ENCODE results near the gene MRPL36. TPM values are rescaled to one million over a fixed set of nuclear protein-coding genes. Genes with fewer than 3 reads are reported as not detected.
A peak's percentile ranks its signal among the peaks of the same experiment; 100 is the strongest.
"Not testable (repeated sequence)": the region's sequence is repeated elsewhere in the genome, so short reads cannot be mapped to it uniquely, and the experiment has no call there.

The MRPL36 gene
- total RNA-seq (2014; rRNA removed; shearing (Covaris generic)), result 49.4 and 83.8 TPM in 2 replicates

DNA sequence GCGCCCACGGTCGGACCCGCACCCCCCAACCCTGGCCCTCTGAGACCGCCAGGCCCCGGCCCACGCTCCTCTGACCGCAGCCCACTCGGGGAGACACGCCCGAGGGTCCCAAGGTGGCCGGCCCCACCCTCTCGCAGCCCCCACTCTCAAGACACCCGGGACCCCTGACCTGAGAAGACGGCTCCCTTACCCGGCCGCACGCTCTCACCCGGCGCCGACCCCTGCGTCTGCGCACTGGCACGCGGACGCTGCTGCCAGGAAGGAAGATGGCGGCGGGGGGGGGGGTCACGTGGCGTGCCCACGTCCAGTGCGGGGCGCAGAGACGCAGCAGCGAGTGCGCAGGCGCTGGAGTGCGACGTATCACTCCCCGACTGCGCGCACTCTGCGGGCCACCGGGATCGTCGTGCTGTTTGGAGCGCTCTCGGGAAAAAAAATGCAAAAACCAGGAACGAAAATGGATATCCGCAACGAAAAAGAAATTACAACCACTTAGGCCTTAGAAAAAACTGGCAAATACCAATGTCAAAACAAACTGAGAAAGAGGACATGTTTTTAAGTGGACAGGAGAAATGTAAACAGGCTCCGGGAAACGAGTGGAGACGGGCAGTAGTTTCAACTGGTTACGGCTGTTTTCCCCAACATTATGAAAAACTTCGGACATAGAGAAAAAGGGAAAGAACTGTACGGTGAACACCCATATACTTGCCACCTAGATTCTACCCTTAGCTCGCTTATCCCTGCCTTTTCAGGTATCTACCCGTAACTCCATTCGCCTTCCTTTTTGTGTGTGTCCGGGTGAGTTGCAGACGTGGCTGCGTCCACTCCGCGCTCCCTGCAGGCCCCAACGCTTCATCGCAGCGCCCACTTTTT, at the start of gene MRPL36:
Gene MRPL36, minus strand, starts transcription at position 236 of the 870 bp plus-strand sequence. CDS start 902 bp downstream, outside the sequence.
- H3K27me3 ChIP-seq (ENCODE audit: control insufficient read depth, insufficient read depth, low read length), result no peaks in the 10 kb centered on the region
- DNase-seq, result peak; percentile 99
- peak within 1 kb of the TSS; percentile 99 for H3K4me3 ChIP-seq (ENCODE audit: insufficient read depth, low read depth, low read length)
- peaks cover 23% of the 10 kb centered on the region for H3K36me3 ChIP-seq (replicated peaks; ENCODE audit: control insufficient read depth, insufficient read depth, low read length)

DNA sequence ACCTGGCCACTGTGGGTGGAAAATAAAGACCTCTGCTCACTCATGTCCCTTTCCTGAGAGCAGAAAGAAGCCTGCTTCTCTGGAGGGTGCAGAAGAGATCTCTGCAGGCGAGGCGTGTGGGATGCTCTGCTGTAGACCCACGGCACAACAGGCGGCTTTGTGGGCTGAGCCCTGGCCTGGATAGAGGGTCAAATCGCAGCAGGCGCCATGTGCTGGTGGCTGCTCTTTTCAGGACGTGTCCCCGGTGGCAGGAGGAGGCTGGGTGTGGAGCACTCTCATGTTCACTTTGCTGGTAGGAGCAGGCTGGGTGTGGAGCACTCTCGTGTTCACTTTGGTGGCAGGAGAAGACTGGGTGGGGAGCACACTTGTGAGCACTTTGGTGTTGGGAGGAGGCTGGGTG, 48.0 kb upstream of the MRPL36 start:
- DNase-seq, result no peak
- Histone ChIP-seq H3K4me3 (ENCODE audit: insufficient read depth, low read depth, low read length) (no peak overlapping the region), H3K36me3 (replicated peaks; ENCODE audit: control insufficient read depth, insufficient read depth, low read length) (no peaks in the 10 kb centered on the region), H3K27me3 (ENCODE audit: control insufficient read depth, insufficient read depth, low read length) (peaks cover 33% of the 10 kb centered on the region)

DNA sequence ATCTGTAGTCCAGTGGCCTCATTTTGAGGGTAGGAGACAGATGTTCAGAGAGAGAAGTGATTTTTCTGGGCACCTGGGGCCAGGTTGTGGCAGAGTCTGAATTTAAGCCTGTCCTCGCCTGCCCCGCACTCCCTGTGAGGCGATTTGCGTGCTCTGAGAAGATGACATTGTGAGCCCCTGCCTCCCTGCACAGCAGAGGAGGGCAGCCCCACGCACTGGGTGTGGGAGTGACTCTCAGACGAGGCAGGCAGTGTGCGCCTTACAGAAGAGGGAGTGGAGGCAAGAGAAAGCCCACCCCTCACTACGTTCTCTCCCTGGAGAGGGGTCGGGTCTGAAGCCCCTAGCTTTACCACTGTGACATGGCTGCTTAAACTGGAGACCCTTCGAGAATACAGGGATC, 47.4 kb upstream of the MRPL36 start:
- no peaks in the 10 kb centered on the region for H3K36me3 ChIP-seq (replicated peaks; ENCODE audit: control insufficient read depth, insufficient read depth, low read length)
- DNase-seq, result no peak
- H3K27me3 ChIP-seq (ENCODE audit: control insufficient read depth, insufficient read depth, low read length), result peaks cover 30% of the 10 kb centered on the region
- H3K4me3 ChIP-seq (ENCODE audit: insufficient read depth, low read depth, low read length), result no peak overlapping the region

DNA sequence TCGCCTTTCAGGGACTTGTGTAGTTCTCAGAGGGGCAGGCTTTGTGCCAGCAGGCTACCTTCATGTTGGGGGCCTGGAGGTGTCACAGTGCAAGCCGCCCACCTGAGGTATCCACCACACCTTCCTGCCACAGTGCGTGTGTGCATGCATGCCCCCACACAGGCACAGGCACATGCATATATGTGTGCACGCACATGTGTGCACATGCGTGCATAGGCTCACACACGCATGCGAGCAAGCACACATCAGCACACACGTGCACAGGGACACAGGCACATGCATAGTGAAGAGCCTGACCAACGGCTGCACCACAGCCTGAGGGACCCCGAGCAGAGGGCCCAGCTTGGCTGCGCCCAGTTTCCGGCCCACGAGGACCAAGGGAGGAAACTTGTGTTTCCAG, 46.9 kb upstream of the MRPL36 start:
- Histone ChIP-seq H3K27me3 (ENCODE audit: control insufficient read depth, insufficient read depth, low read length) (peaks cover 25% of the 10 kb centered on the region), H3K36me3 (replicated peaks; ENCODE audit: control insufficient read depth, insufficient read depth, low read length) (no peaks in the 10 kb centered on the region), H3K4me3 (ENCODE audit: insufficient read depth, low read depth, low read length) (no peak overlapping the region)
- no peak for DNase-seq

- peaks cover 16% of the 10 kb centered on the region; the same call in 1 of the 2 replicates for H3K27me3 ChIP-seq (ENCODE audit: control insufficient read depth, insufficient read depth, low read length)
- DNase-seq, result no peak
- H3K4me3 ChIP-seq (ENCODE audit: insufficient read depth, low read depth, low read length), result no peak overlapping the region
- no peaks in the 10 kb centered on the region for H3K36me3 ChIP-seq (replicated peaks; ENCODE audit: control insufficient read depth, insufficient read depth, low read length)
Measured at GRCh38 chr5:1845696-1846095, 46.1 kb upstream of the MRPL36 start.

- Histone ChIP-seq H3K27me3 (ENCODE audit: control insufficient read depth, insufficient read depth, low read length) (peaks cover 8% of the 10 kb centered on the region; the same call in 1 of the 2 replicates), H3K36me3 (replicated peaks; ENCODE audit: control insufficient read depth, insufficient read depth, low read length) (no peaks in the 10 kb centered on the region), H3K4me3 (ENCODE audit: insufficient read depth, low read depth, low read length) (no peak overlapping the region)
- DNase-seq, result no peak
Measured at GRCh38 chr5:1844708-1845436, 45.2 kb upstream of the MRPL36 start.

- not testable (repeated sequence) for DNase-seq; H3K36me3 ChIP-seq (replicated peaks; ENCODE audit: control insufficient read depth, insufficient read depth, low read length)
Measured at GRCh38 chr5:1843761-1844160, 44.1 kb upstream of the MRPL36 start.

DNA sequence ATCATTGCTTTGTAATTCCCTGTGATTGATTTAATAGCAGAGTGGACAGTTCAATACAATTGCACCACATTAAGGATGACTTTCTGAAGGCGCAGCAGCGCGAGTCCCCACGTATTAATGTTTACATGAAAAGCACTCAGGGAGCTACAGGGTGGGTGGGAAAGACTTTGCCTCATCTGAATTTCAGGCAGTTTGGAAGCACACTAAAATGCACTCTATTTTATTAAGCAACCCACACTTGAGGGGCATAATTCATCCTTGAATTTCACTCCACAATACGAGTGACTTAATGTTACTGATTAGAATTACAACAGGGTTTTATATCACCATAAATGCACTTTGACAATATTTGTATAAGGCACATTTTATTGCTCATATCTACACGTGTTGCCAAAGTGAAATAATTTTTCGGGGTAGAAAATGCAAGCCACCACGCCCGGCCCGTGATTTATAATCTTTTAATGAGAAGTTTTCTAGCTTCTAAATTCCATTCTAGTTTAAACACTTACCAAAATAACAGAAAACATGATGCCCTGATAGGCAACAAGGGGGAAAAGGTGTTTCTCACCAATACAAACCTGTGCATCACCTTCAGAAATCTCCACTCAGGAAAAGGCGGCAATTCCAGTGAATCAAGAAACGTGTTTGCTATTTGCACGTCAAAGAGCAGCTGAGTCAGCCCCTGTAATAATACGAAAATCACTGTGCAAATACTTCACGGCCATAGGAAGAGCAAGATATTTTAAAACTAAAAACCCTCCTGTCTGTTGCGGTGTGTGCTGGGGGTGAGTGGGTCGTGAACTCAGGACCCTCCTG, 42.6 kb upstream of the MRPL36 start:
- H3K36me3 ChIP-seq (replicated peaks; ENCODE audit: control insufficient read depth, insufficient read depth, low read length), result no peaks in the 10 kb centered on the region
- no peak for DNase-seq

More at GRCh38 chr5:1843761-1844160, 44.1 kb upstream of the MRPL36 start:
- H3K4me3 ChIP-seq (ENCODE audit: insufficient read depth, low read depth, low read length); H3K27me3 ChIP-seq (ENCODE audit: control insufficient read depth, insufficient read depth, low read length): not testable (repeated sequence)

GRCh38 chr5:1840741-1841521, 41.3 kb upstream of the MRPL36 start:
- H3K4me3 ChIP-seq (ENCODE audit: insufficient read depth, low read depth, low read length), result no peak overlapping the region
- H3K36me3 ChIP-seq (replicated peaks; ENCODE audit: control insufficient read depth, insufficient read depth, low read length), result no peaks in the 10 kb centered on the region
- no peaks in the 10 kb centered on the region for H3K27me3 ChIP-seq (ENCODE audit: control insufficient read depth, insufficient read depth, low read length)
- DNase-seq, result peak; percentile 87

More for the DNA sequence above, 42.6 kb upstream of the MRPL36 start:
- Histone ChIP-seq H3K27me3 (ENCODE audit: control insufficient read depth, insufficient read depth, low read length) (no peaks in the 10 kb centered on the region), H3K4me3 (ENCODE audit: insufficient read depth, low read depth, low read length) (no peak overlapping the region)

GRCh38 chr5:1840071-1840547, 40.5 kb upstream of the MRPL36 start:
- DNase-seq, result peak; percentile 40
- Histone ChIP-seq H3K27me3 (ENCODE audit: control insufficient read depth, insufficient read depth, low read length) (no peaks in the 10 kb centered on the region), H3K36me3 (replicated peaks; ENCODE audit: control insufficient read depth, insufficient read depth, low read length) (no peaks in the 10 kb centered on the region), H3K4me3 (ENCODE audit: insufficient read depth, low read depth, low read length) (no peak overlapping the region)

DNA sequence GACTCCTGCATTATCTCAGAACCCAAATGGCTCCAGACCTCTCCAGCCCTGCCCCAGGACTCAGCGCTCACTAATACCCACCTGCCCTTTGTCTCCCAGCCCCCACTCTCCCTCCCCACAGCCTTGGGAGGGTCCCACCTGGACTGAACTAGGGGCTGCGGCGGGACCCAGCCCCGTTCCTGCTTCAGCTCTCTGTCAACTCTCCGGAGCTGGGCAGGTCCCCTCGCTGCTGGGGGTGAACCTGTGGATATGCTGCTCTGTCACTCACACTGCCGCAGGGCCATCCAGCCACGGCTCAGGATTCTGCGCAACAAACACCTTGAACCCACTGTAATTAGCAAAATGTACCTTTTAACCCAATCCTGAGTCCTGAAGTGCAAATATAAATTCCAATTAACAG, 38.4 kb upstream of the MRPL36 start:
- Histone ChIP-seq H3K4me3 (ENCODE audit: insufficient read depth, low read depth, low read length) (no peak overlapping the region), H3K36me3 (replicated peaks; ENCODE audit: control insufficient read depth, insufficient read depth, low read length) (no peaks in the 10 kb centered on the region), H3K27me3 (ENCODE audit: control insufficient read depth, insufficient read depth, low read length) (no peaks in the 10 kb centered on the region)
- no peak for DNase-seq

DNA sequence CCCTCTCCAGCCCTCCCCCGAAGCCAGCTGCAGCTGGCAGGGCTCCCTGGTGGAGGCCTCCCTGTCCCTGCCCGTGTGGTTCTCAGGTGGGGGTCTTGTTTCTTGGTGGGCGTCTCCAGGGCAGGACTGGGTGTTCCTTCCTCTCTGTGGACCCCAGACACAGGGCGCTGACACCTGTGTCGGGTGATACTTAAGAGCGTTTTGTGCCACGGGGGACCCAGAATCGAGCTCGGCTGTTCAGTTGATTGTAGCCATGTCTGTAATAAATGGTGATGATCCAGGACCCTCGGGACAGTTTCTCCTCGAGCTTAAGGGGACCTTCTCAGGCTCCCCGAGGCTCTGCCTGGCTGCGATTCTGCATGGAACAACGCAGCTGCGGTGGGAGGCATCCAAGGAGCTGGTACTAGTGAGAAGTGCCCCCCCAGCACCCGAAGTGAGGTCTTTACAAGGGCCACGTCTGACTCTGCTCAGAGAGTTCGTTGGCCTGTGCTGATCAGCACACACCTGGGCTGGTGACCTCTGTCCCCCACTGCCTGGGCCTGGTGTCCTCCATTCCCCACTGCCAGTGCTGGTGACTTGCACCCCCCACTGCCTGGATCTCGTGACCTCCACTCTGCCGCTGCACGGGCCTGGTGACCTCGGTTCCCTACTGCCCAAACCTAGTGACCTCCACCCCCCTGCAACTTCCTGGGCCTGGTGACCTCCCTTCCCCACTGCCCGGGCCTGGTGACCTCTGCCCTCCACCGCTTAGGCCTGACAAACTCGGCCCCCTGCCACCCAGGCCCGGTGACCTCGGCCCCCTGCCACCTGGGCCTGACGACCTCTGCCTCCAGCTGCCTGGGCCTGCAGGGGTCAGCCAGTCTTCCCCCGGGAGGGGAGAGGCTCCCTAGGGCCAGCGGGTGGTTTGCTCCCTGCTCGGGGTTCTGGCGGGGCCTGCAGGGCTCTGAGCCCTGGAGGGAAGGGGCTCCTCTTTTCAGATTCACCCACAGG, 37.5 kb upstream of the MRPL36 start:
- no peaks in the 10 kb centered on the region for H3K36me3 ChIP-seq (replicated peaks; ENCODE audit: control insufficient read depth, insufficient read depth, low read length)
- DNase-seq, result peak; percentile 52
- H3K4me3 ChIP-seq (ENCODE audit: insufficient read depth, low read depth, low read length), result no peak overlapping the region
- no peaks in the 10 kb centered on the region for H3K27me3 ChIP-seq (ENCODE audit: control insufficient read depth, insufficient read depth, low read length)

All from H7 (cell line).